Measurements from ENCODE around the gene INTS6.

Gene INTS6

GRCh38 chr13:51453959-51454703, 1.3 kb upstream of the INTS6 start:
- H3K4me3 ChIP-seq (ENCODE audit: low read depth, low read length) = peak overlapping the region; percentile 70
- peaks cover 11% of the 10 kb centered on the region for H3K36me3 ChIP-seq (replicated peaks)
- TF ChIP-seq, protein P1, sequence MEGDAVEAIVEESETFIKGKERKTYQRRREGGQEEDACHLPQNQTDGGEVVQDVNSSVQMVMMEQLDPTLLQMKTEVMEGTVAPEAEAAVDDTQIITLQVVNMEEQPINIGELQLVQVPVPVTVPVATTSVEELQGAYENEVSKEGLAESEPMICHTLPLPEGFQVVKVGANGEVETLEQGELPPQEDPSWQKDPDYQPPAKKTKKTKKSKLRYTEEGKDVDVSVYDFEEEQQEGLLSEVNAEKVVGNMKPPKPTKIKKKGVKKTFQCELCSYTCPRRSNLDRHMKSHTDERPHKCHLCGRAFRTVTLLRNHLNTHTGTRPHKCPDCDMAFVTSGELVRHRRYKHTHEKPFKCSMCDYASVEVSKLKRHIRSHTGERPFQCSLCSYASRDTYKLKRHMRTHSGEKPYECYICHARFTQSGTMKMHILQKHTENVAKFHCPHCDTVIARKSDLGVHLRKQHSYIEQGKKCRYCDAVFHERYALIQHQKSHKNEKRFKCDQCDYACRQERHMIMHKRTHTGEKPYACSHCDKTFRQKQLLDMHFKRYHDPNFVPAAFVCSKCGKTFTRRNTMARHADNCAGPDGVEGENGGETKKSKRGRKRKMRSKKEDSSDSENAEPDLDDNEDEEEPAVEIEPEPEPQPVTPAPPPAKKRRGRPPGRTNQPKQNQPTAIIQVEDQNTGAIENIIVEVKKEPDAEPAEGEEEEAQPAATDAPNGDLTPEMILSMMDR (IDR thresholded peaks at IDR 0.05; ENCODE audit: low read depth, low read length, missing control alignments) = no peak
- DNase-seq = no peak
- H3K27ac ChIP-seq = peak overlapping the region; percentile 90
- in situ Hi-C loops (cut with HindIII; ENCODE audit: low pct_ligation_motif_present, low sequenced_read_pairs) = no loop called here
- no peaks in the 10 kb centered on the region for H3K27me3 ChIP-seq (replicated peaks)

DNA sequence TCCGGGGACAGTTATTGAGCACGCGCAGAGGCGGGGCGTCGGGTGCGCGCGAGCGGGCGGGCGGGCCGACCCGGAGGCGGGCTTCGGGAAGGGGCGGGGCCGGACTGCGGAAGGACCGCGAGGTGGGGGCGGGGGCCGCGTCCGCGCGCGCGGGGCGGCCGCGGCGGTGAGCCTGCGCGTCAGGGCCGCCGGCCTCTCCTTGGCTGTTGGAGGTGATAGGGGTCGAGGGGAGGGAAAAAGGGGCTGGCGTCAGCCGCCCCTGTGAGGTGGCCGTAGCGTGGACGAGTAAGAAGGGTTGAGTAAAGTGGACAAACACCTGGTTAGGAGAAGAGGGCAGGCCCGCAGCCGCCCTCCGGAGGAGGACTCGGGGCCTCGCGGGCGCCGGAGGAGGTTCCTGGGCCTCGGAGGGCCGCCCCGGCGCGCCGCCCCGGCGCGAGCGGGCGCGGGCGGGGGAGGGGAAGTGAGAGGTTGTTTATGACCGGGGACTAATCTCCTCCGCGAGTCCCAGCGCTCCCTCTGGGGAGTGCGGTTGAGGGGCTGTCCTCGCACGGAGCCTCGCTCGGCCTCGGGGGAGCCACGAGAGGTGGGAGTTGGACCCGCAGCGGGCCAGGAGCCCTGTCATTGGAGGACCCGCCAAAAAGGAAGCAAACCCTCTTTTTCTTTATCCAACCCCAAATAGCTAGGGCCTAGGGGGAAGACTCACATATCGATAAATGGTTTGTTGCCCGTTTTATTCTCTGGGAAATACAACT, 547 bp upstream of the INTS6 start:
- DNase-seq = peak; percentile 49
- H3K27ac ChIP-seq = peak overlapping the region; percentile 90
- TF ChIP-seq, protein P1 (IDR thresholded peaks at IDR 0.05; ENCODE audit: low read depth, low read length, missing control alignments) = no peak
- peaks cover 11% of the 10 kb centered on the region for H3K36me3 ChIP-seq (replicated peaks)
- H3K27me3 ChIP-seq (replicated peaks) = no peaks in the 10 kb centered on the region
- peak overlapping the region; percentile 70 for H3K4me3 ChIP-seq (ENCODE audit: low read depth, low read length)
- in situ Hi-C loops (cut with HindIII; ENCODE audit: low pct_ligation_motif_present, low sequenced_read_pairs) = no loop called here

DNA sequence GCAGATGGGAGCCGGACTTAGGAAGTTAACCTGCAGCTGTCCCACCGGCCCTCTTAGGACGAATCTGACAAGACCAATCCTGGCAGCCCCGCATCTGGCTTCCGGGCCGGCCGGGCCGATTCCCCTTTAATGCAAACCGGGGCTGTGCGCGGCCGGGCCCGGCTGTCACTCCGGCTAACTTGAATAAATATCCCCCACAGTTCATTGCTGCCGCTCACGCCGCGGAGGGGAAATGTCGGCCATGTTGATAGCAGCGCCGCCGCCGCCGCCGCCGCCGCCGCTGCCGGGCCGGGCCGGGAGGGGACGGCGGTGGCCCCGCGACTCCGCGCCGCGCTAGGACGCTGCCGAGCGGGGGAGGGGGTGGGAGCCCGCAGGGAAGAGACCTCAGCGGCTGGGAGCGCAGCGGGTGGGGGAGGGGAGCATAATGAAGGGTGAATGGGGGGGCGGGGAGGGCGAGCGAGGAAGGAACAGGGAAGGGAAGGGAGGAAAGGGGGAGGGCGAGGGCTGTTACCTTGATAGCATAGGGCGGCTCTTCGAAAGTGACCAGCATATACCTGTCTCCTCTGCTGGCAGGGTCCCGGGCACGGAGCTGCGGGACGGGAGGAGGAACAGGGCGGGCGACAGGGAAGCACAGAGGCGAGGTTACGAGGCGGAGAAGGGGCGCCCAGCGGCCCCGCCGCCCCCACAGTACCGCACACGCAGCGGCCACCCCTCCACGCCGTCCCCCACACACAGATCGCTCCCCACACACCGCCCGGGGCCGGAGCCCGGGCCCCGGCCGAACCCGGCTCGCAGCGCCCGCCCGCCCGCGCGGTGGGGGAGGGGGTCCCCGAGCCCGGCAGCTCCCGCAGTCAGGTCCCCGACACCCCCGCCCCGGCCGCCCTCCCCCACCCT, 1.1 kb downstream of the INTS6 start:
- H3K27me3 ChIP-seq (replicated peaks) = no peaks in the 10 kb centered on the region
- TF ChIP-seq, protein P1 (IDR thresholded peaks at IDR 0.05; ENCODE audit: low read depth, low read length, missing control alignments) = no peak
- H3K4me3 ChIP-seq (ENCODE audit: low read depth, low read length) = peak overlapping the region; percentile 84
- H3K36me3 ChIP-seq (replicated peaks) = peaks cover 11% of the 10 kb centered on the region
- peak overlapping the region; percentile 74 for H3K27ac ChIP-seq
- peak; percentile 62 for DNase-seq
- in situ Hi-C loops (cut with HindIII; ENCODE audit: low pct_ligation_motif_present, low sequenced_read_pairs) = no loop called here

DNA sequence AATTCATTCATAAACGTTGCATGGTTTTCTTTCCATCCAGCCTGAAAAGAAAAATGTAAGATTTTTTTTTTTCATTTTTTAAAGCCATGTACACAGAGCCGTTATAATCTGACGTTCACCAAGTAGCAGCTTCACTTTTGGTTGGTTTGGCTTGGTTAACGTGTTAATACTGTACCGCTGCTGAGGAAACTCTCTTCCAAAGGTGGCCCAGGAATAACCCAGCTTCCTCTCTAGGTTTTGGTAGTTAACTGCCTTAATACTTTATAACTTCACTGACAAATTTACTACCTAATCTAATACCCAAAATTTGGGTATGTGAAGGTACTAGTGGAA, 1.7 kb downstream of the INTS6 start:
- in situ Hi-C loops (cut with HindIII; ENCODE audit: low pct_ligation_motif_present, low sequenced_read_pairs) = no loop called here
- TF ChIP-seq, protein P1 (IDR thresholded peaks at IDR 0.05; ENCODE audit: low read depth, low read length, missing control alignments) = no peak
- H3K27ac ChIP-seq = peak overlapping the region; percentile 74
- H3K4me3 ChIP-seq (ENCODE audit: low read depth, low read length) = peak overlapping the region; percentile 84
- no peaks in the 10 kb centered on the region for H3K27me3 ChIP-seq (replicated peaks)
- H3K36me3 ChIP-seq (replicated peaks) = peaks cover 14% of the 10 kb centered on the region
- no peak for DNase-seq

- H3K4me3 ChIP-seq (ENCODE audit: low read depth, low read length) = no peak overlapping the region
- no peak overlapping the region for H3K27ac ChIP-seq
- in situ Hi-C loops (cut with HindIII; ENCODE audit: low pct_ligation_motif_present, low sequenced_read_pairs) = no loop called here
- TF ChIP-seq, protein P1 (IDR thresholded peaks at IDR 0.05; ENCODE audit: low read depth, low read length, missing control alignments) = no peak
- H3K27me3 ChIP-seq (replicated peaks) = no peaks in the 10 kb centered on the region
- no peak for DNase-seq
- peaks cover 14% of the 10 kb centered on the region for H3K36me3 ChIP-seq (replicated peaks)
Measured at GRCh38 chr13:51449018-51449417, 3.8 kb downstream of the INTS6 start.

Measured in brain microvascular endothelial cell (primary cell).